Endothelial cell of umbilical vein (primary cell): ENCODE measurements around the gene GRIA4. TPM values are rescaled to one million over a fixed set of nuclear protein-coding genes. Genes with fewer than 3 reads are reported as not detected.

ENCODE experiments used
- BruUV-seq: library from RNA; stranded (reverse); fragments of 400-500 nt; replicated peaks from 2 replicates; lab custom pipeline; 2021; lab: Mats Ljungman, UMichigan
- CTCF ChIA-PET: fragments of 300-600, 350-600 bp; sonication (Branson Sonifier 250); formaldehyde crosslinking; loops from one replicate; lab custom pipeline; 2021; ENCODE audit warnings: antibody characterized with exemption, inconsistent platforms; lab: Charles Lee
- POLR2A ChIA-PET: fragments of 300-600, 350-600 bp; sonication (Branson Sonifier 250); formaldehyde crosslinking; loops from one replicate; lab custom pipeline; 2021; ENCODE audit warnings: antibody characterized with exemption, inconsistent platforms; lab: Charles Lee
- DNase-seq: peaks from one replicate; pipeline ENCODE4 v3.0.0-alpha.2; 2011; ENCODE audit warnings: low read depth, low spot score
- FAIRE-seq: peaks from 2 replicates; lab custom pipeline; 2011; peaks lifted over from hg19 to GRCh38; lab: Jason Lieb, UNC
- H2AFZ ChIP-seq: 2 replicates; pipeline ENCODE4 v1.6.0; 2012; ENCODE audit warnings: low read depth, low read length, control low read depth, inconsistent platforms
- H3K27ac ChIP-seq: 2 replicates; pipeline ENCODE4 v1.5.1; 2011; ENCODE audit warnings: low read depth, mild to moderate bottlenecking, control low read depth, low read length, moderate library complexity; ENCODE audit not compliant: insufficient read depth
- H3K27me3 ChIP-seq, 2 experiments: 2 replicates each; pipeline versions ENCODE4 v1.6.0 to v1.6.1; 2011; ENCODE audit warnings: low read length in 2 of 2, mixed read lengths in 1 of 2; ENCODE audit not compliant: control insufficient read depth in 2 of 2, insufficient read depth in 2 of 2
- H3K36me3 ChIP-seq, 2 experiments: 2 replicates in 1 of 2; 3 replicates in 1 of 2; pipeline ENCODE4 v1.5.1; 2011; ENCODE audit warnings: low read length in 2 of 2, mild to moderate bottlenecking in 1 of 2, moderate library complexity in 1 of 2; ENCODE audit not compliant: control insufficient read depth in 2 of 2, insufficient read depth in 2 of 2; ENCODE audit errors: extremely low read depth in 1 of 2
- H3K4me1 ChIP-seq: 3 replicates; pipeline ENCODE4 v1.5.1; 2011; ENCODE audit warnings: mild to moderate bottlenecking, low read length; ENCODE audit not compliant: control insufficient read depth, insufficient read depth; ENCODE audit errors: extremely low read depth
- H3K4me2 ChIP-seq: 2 replicates; pipeline ENCODE4 v1.6.1; 2011; ENCODE audit warnings: low read length, control low read depth, mixed read lengths; ENCODE audit not compliant: insufficient read depth
- H3K4me3 ChIP-seq, 3 experiments: fragments of 200-600 bp in 1 of 3; sonication (generic), shearing (Covaris generic) in 1 of 3; replicated peaks in 1 of 3; 2 replicates each; pipeline ENCODE4 v1.5.1; 2011 to 2016; ENCODE audit warnings: control low read depth in 3 of 3, low read length in 3 of 3, mild to moderate bottlenecking in 2 of 3, inconsistent platforms in 1 of 3, low read depth in 1 of 3, moderate library complexity in 1 of 3; ENCODE audit not compliant: insufficient read depth in 1 of 3
- H3K79me2 ChIP-seq: 2 replicates; pipeline ENCODE4 v1.6.0; 2012; ENCODE audit warnings: low read length, inconsistent platforms; ENCODE audit not compliant: control insufficient read depth, insufficient read depth
- H3K9ac ChIP-seq: replicated peaks from 2 replicates; pipeline ENCODE3; 2011; ENCODE audit warnings: low read length, control low read depth; ENCODE audit not compliant: insufficient read depth; ENCODE audit errors: extremely low read depth
- H3K9me1 ChIP-seq: replicated peaks from 3 replicates; pipeline ENCODE4 v1.6.0; 2011; ENCODE audit warnings: mild to moderate bottlenecking, low read length; ENCODE audit not compliant: control insufficient read depth, insufficient read depth; ENCODE audit errors: extremely low read depth
- H3K9me3 ChIP-seq: replicated peaks from 2 replicates; pipeline ENCODE4 v1.5.1; 2012; ENCODE audit warnings: low read length, inconsistent platforms; ENCODE audit not compliant: control insufficient read depth, insufficient read depth
- H4K20me1 ChIP-seq: replicated peaks from 2 replicates; pipeline ENCODE3; 2011; ENCODE audit warnings: mild to moderate bottlenecking, low read length; ENCODE audit not compliant: control insufficient read depth, insufficient read depth; ENCODE audit errors: extremely low read depth
- CTCF ChIP-seq, 2 donors: IDR thresholded peaks; 1 replicate in 1 of 2; 2 replicates in 1 of 2; pipeline ENCODE4 v1.5.1; 2011; ENCODE audit warnings: low read length in 2 of 2, mild to moderate bottlenecking in 2 of 2, moderate library complexity in 2 of 2, control low read depth in 1 of 2, inconsistent platforms in 1 of 2, low read depth in 1 of 2; ENCODE audit not compliant: insufficient read depth in 1 of 2; ENCODE audit errors: extremely low read depth in 1 of 2
- EZH2 ChIP-seq: IDR thresholded peaks from 2 replicates; pipeline ENCODE4 v1.6.1; 2012; ENCODE audit warnings: borderline replicate concordance, low read depth, mild to moderate bottlenecking, moderate library complexity, low read length, inconsistent platforms; ENCODE audit not compliant: severe bottlenecking
- FOS ChIP-seq: IDR thresholded peaks from 2 replicates; pipeline ENCODE4 v1.6.1; 2011; ENCODE audit warnings: mild to moderate bottlenecking, low read length, moderate library complexity, borderline replicate concordance; ENCODE audit not compliant: insufficient read depth
- GATA2 ChIP-seq: IDR thresholded peaks from 2 replicates; pipeline ENCODE4 v1.7.0; 2011; ENCODE audit warnings: low read depth, mild to moderate bottlenecking, moderate library complexity, mixed read lengths, low read length; ENCODE audit not compliant: insufficient read length, insufficient read depth
- JUN ChIP-seq: IDR thresholded peaks from 2 replicates; pipeline ENCODE4 v1.6.1; 2011; ENCODE audit warnings: borderline replicate concordance, low read depth; ENCODE audit not compliant: insufficient read length, insufficient read depth
- MYC ChIP-seq: IDR thresholded peaks from one replicate; pipeline ENCODE4 v1.6.1; 2011; ENCODE audit warnings: mild to moderate bottlenecking, low read depth, low read length
- POLR2A ChIP-seq: IDR thresholded peaks from 2 replicates; pipeline ENCODE4 v1.6.1; 2012; ENCODE audit warnings: low read depth, mild to moderate bottlenecking, control low read depth, low read length
- POLR2AphosphoS5 ChIP-seq: IDR thresholded peaks from 2 replicates; pipeline ENCODE4 v1.6.1; 2012; ENCODE audit warnings: low read depth, mild to moderate bottlenecking, control low read depth, low read length, moderate library complexity; ENCODE audit not compliant: insufficient read depth
- dilution Hi-C: fragments of 300-500 bp; cut with MboI; formaldehyde crosslinking; loops from one replicate; pipeline ENCODE4 v1.15.0; 2019; ENCODE audit warnings: low sequenced_read_pairs; ENCODE audit not compliant: extremely low pct_ligation_motif_present
- intact Hi-C: fragments of 100-400 bp; cut with micrococcal nuclease; formaldehyde crosslinking; loops from one replicate; pipeline ENCODE4 v1.10.0; 2022
- polyA plus RNA-seq, 4 experiments: library from polyadenylated mRNA; depleted of rRNA in 3 of 4; stranded (reverse) in 3 of 4; unstranded in 1 of 4; fragments of >200 nt; gene quantifications; 2 replicates each; pipeline versions ENCODE4 v1.2.1 to v1.2.3, GENCODE V29; 2011 to 2012; ENCODE audit warnings: missing spikeins in 1 of 4
- total RNA-seq: library from RNA; stranded (reverse); gene quantifications from 2 replicates; pipeline ENCODE4 v1.2.3, GENCODE V29; 2021

The GRIA4 gene
- total and polyA plus RNA-seq, 2 donors (not counting 3 experiments of a cell fraction or from before 2014, with no cell fraction given): not detected

GRCh38 chr11:106012744-106013143, 402.9 kb downstream of the GRIA4 start:
- Histone ChIP-seq H3K4me1 (peaks cover 9% of the 10 kb centered on the region), H3K27me3 (no peaks in the 10 kb centered on the region), H4K20me1 (no peaks in the 10 kb centered on the region), H3K9me1 (no peaks in the 10 kb centered on the region), H3K36me3 (peaks cover 9 to 11% of the 10 kb centered on the region in 2 experiments), H3K9me3 (no peaks in the 10 kb centered on the region), H2AFZ (no peak overlapping the region), H3K9ac (peak overlapping the region; percentile 65), H3K27ac (peak overlapping the region; percentile 85), H3K79me2 (peaks cover 39% of the 10 kb centered on the region), H3K4me2 (peak overlapping the region; percentile 9), H3K4me3 (no peak overlapping the region)
- TF ChIP-seq MYC: no peak
- TF ChIP-seq JUN: peak; percentile 99
- TF ChIP-seq FOS: peak; percentile 68
- no TSS peak for BruUV-seq
- FAIRE-seq: peak; percentile 82
- CTCF ChIA-PET: interaction anchor here (1.2 kb wide), 1 partner anchor 64 kb away, joined by 6 read pairs; the partner anchor contains the start of genes AASDHPPT and KBTBD3
- peak; percentile 74 for DNase-seq
- POLR2A ChIA-PET: interaction anchor here (0.9 to 1.3 kb wide), 2 partner anchors 65 to 74 kb away, joined by 3 to 4 read pairs; partner anchors contain the start of genes AASDHPPT and KBTBD3
- dilution Hi-C loops (no loop called here), intact Hi-C loops (loop anchor here (1.0 to 2.0 kb wide), 2 partner anchors 10 to 76 kb away; partner anchors contain the start of gene MSANTD4)

- dilution Hi-C loops (no loop called here), intact Hi-C loops (no loop called here)
- H3K9me3 ChIP-seq: no peaks in the 10 kb centered on the region
- ChIA-PET CTCF (no interaction called here), POLR2A (no interaction called here)
- H3K4me3 ChIP-seq: no peak overlapping the region
- no peaks in the 10 kb centered on the region for H4K20me1 ChIP-seq
- H3K27ac ChIP-seq: no peak overlapping the region
- H3K79me2 ChIP-seq: peaks cover 41% of the 10 kb centered on the region
- no TSS peak for BruUV-seq
- no peak overlapping the region for H3K9ac ChIP-seq
- no peak overlapping the region for H3K4me2 ChIP-seq
- peaks cover 9% of the 10 kb centered on the region for H3K4me1 ChIP-seq
- peaks cover 9 to 11% of the 10 kb centered on the region in 2 experiments for H3K36me3 ChIP-seq
- no peaks in the 10 kb centered on the region for H3K27me3 ChIP-seq
- no peak for DNase-seq
- H2AFZ ChIP-seq: no peak overlapping the region
- no peaks in the 10 kb centered on the region for H3K9me1 ChIP-seq
- TF ChIP-seq JUN (no peak), MYC (no peak), CTCF (IDR thresholded peaks at IDR 0.05; ENCODE audit: extremely low read depth in 1 of 2, insufficient read depth in 1 of 2, low read depth in 1 of 2, low read length in 2 of 2) (no peak), EZH2 (no peak), GATA2 (no peak), POLR2A (no peak), POLR2AphosphoS5 (no peak)
- no peak for FAIRE-seq
Observed at GRCh38 chr11:106014035-106014434, 404.2 kb downstream of the GRIA4 start.
